Measurements from ENCODE around the gene ADAMTS6.

- TF ChIP-seq, protein P1, sequence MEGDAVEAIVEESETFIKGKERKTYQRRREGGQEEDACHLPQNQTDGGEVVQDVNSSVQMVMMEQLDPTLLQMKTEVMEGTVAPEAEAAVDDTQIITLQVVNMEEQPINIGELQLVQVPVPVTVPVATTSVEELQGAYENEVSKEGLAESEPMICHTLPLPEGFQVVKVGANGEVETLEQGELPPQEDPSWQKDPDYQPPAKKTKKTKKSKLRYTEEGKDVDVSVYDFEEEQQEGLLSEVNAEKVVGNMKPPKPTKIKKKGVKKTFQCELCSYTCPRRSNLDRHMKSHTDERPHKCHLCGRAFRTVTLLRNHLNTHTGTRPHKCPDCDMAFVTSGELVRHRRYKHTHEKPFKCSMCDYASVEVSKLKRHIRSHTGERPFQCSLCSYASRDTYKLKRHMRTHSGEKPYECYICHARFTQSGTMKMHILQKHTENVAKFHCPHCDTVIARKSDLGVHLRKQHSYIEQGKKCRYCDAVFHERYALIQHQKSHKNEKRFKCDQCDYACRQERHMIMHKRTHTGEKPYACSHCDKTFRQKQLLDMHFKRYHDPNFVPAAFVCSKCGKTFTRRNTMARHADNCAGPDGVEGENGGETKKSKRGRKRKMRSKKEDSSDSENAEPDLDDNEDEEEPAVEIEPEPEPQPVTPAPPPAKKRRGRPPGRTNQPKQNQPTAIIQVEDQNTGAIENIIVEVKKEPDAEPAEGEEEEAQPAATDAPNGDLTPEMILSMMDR (IDR thresholded peaks at IDR 0.05): no peak
- TF ChIP-seq POLR2A (IDR thresholded peaks at IDR 0.05): no peak
These were observed 3.7 kb upstream of the ADAMTS6 start for GRCh38 chr5:65485405-65485804.

All from Peyer's patch (tissue), 4 donors.